Adrenal gland (tissue), 19 donors: Measurements from ENCODE around the gene TMEM229A. TPM values are rescaled to one million over a fixed set of nuclear protein-coding genes. Genes with fewer than 3 reads are reported as not detected.
"Not testable (repeated sequence)": the region's sequence is repeated elsewhere in the genome, so short reads cannot be mapped to it uniquely, and the experiment has no call there.

Experiments used
- DNase-seq, 7 donors: peaks; one replicate each; pipeline ENCODE4 v3.0.0-alpha.2; 2019 to 2020
- H3K27ac ChIP-seq, 5 donors: fragments of 200-600 bp; sonication (generic) in 4 of 5; 1 replicate in 3 of 5; 2 replicates in 2 of 5; pipeline versions ENCODE4 v1.5.1 to v1.8.0; 2016 to 2020; ENCODE audit warnings: mild to moderate bottlenecking in 1 of 5
- H3K27me3 ChIP-seq: fragments of 200-600 bp; 2 replicates; pipeline ENCODE4 v1.8.0; 2021
- H3K36me3 ChIP-seq, 2 donors: fragments of 200-600 bp; replicated peaks in 1 of 2; 1 replicate in 1 of 2; 2 replicates in 1 of 2; pipeline versions ENCODE4 v1.5.1 to v1.8.0; 2018 to 2022
- H3K4me1 ChIP-seq, 2 donors: fragments of 200-600 bp; replicated peaks in 1 of 2; 1 replicate in 1 of 2; 2 replicates in 1 of 2; pipeline versions ENCODE4 v1.5.1 to v1.8.0; 2018 to 2021
- H3K4me3 ChIP-seq, 4 donors: fragments of 200-600 bp; sonication (generic) in 3 of 4; one replicate each; pipeline ENCODE4 v1.5.1; 2016 to 2018
- H3K9me3 ChIP-seq, 3 donors: fragments of 200-600 bp; sonication (generic) in 1 of 3; replicated peaks in 1 of 3; 1 replicate in 2 of 3; 2 replicates in 1 of 3; pipeline versions ENCODE4 v1.5.1 to v1.8.0; 2016 to 2021
- CTCF ChIP-seq, 6 experiments: fragments of 450-650 bp in 4 of 6; fragments of 200-600 bp in 2 of 6; sonication (generic) in 1 of 6; IDR thresholded peaks; 1 replicate in 5 of 6; 2 replicates in 1 of 6; pipeline versions ENCODE4 v1.5.1 to v1.8.0; 2016 to 2021; ENCODE audit warnings: antibody characterized with exemption in 6 of 6, mild to moderate bottlenecking in 2 of 6, moderate library complexity in 1 of 6
- POLR2A ChIP-seq, 2 donors: fragments of 450-650 bp; IDR thresholded peaks; one replicate each; pipeline ENCODE4 v1.6.1; 2017; ENCODE audit warnings: antibody characterized with exemption in 2 of 2, mild to moderate bottlenecking in 2 of 2, moderate library complexity in 1 of 2
- WGBS, 4 donors: extraction: QIAGEN DNeasy Blood & Tissue Kit in 2 of 4; methylation state at CpG; one replicate each; pipeline versions ENCODE4 v1.1.5 to v1.1.7; 2013 to 2017; 5-methylcytosine and 5-hydroxymethylcytosine counted together
- intact Hi-C, 2 donors: fragments of 100-400 bp; cut with DNase I; formaldehyde crosslinking; loops; one replicate each; pipeline versions ENCODE4 v1.14.1 to v1.15.0; 2022 to 2023
- long read RNA-seq, 10 donors: library from polyadenylated mRNA in 3 of 10; unstranded in 2 of 10; stranded (forward) in 1 of 10; transcript quantifications; one replicate each; pipeline ENCODE4 v2.0.0 and lab custom pipeline, GENCODE V29; 2021 to 2026
- polyA plus RNA-seq, 3 donors: library from polyadenylated mRNA; stranded (reverse); fragments of 200-250 nt in 2 of 3; fragments of 350-450 nt in 1 of 3; fragmentation: Illumina TruSeq in 1 of 3; extraction: RNeasy Lipid Tissue Mini Kit (QIAGEN cat#74804) in 1 of 3; gene quantifications; one replicate each; pipeline ENCODE4 v1.2.3, GENCODE V29; 2013 to 2014
- total RNA-seq, 9 donors: library from RNA; depleted of rRNA in 4 of 9; stranded (reverse); fragments of >200 nt in 4 of 9; fragments of 120-200 nt in 1 of 9; fragmentation: NEBNext Ultra II Directional in 1 of 9; extraction: Animal tissue kit (Norgen Biotek cat#: 25700) in 1 of 9; gene quantifications; one replicate each; pipeline versions ENCODE4 v1.1.0 to v1.2.4, GENCODE V29; 2013 to 2023
- donor health status: healthy with polysubstance abuse.
- donor health status: Bipolar disorder and iron deficiency.
- donor health status: DM: yes; HTN: yes; CAD: no.
- donor health status: DM: no; HTN: no; CAD: no.
- donor health status: DM: no; HTN: no; CAD: no.
- donor health status: DM: yes; HTN: yes; CAD: no.

The TMEM229A gene
- 1 to 10 TPM in 7 of 9 donors, under 1 TPM in 2; 0.32 to 7.2 (median 1.9) TPM for total RNA-seq
- 1 to 10 TPM in 2 of 3 donors, under 1 TPM in 1; 0.34 to 2.4 (median 1.4) TPM for polyA plus RNA-seq
- long read RNA-seq, donor 1, partial matches to known transcripts, result 0 of 2 reads
- long read RNA-seq, donor 1, other reads (novel, unspliced or antisense), result 0 of 2 reads
- long read RNA-seq, donor 2, partial matches to known transcripts, result 0 of 1 reads
- long read RNA-seq, donor 2, other reads (novel, unspliced or antisense), result 0 of 1 reads
- long read RNA-seq, donor 3, partial matches to known transcripts, result 0 of 4 reads
- long read RNA-seq, donor 3, other reads (novel, unspliced or antisense), result 0 of 4 reads
- long read RNA-seq, donor 4, result 0 reads
- long read RNA-seq, donor 5, transcript TMEM229A-201 (1 exons, 2,108 nt), result major isoform, 13 of 13 reads
- long read RNA-seq, donor 5, partial matches to known transcripts, result 0 of 13 reads
- long read RNA-seq, donor 5, other reads (novel, unspliced or antisense), result 0 of 13 reads
- long read RNA-seq, donor 6, result 0 reads
- long read RNA-seq, donor 7, partial matches to known transcripts, result 0 of 4 reads
- long read RNA-seq, donor 7, other reads (novel, unspliced or antisense), result 0 of 4 reads
- long read RNA-seq, donor 8, transcript TMEM229A-201 (1 exons, 2,108 nt), result major isoform, 5 of 5 reads
- long read RNA-seq, donor 8, partial matches to known transcripts, result 0 of 5 reads
- long read RNA-seq, donor 8, other reads (novel, unspliced or antisense), result 0 of 5 reads
- long read RNA-seq, donor 9, partial matches to known transcripts, result 0 of 3 reads
- long read RNA-seq, donor 9, other reads (novel, unspliced or antisense), result 0 of 3 reads
- long read RNA-seq, donor 10, partial matches to known transcripts, result 0 of 4 reads
- long read RNA-seq, donor 10, other reads (novel, unspliced or antisense), result 0 of 4 reads

GRCh38 chr7:124032369-124033094 is at the start of gene TMEM229A:
Gene TMEM229A, minus strand, starts transcription at chr7:124033067. Its CDS starts 64 bp downstream, at chr7:124033003.
- intact Hi-C loops, result no loop called here
- H3K4me1 ChIP-seq, result peaks cover 4 to 19% of the 10 kb centered on the region in 2 donors
- DNase-seq, result peak; percentile 37 to 65 (median 51)
- H3K9me3 ChIP-seq, result no peaks in the 10 kb centered on the region
- peak within 1 kb of the TSS in 1 of 5 donors; percentile 8 for H3K27ac ChIP-seq
- H3K4me3 ChIP-seq, result peak within 1 kb of the TSS in 3 of 4 donors; percentile 22 to 51 (median 29)
- WGBS, 4 donors, result 0 to 3% (median 0%) methylated on average over 4 to 87 of the region's 87 CpGs
- TF ChIP-seq POLR2A (IDR thresholded peaks at IDR 0.05) (no peak), CTCF (IDR thresholded peaks at IDR 0.05) (no peak)
- H3K36me3 ChIP-seq, result no peaks in the 10 kb centered on the region
- peaks cover 3% of the 10 kb centered on the region for H3K27me3 ChIP-seq

GRCh38 chr7:124082234-124082633 is 49.4 kb upstream of the TMEM229A start:
- H3K4me3 ChIP-seq, intact Hi-C loops, H3K36me3 ChIP-seq, H3K27me3 ChIP-seq, H3K27ac ChIP-seq, H3K9me3 ChIP-seq, DNase-seq: not testable (repeated sequence)
- peaks cover 9 to 19% of the 10 kb centered on the region in 2 donors for H3K4me1 ChIP-seq
- 90 to 97% (median 96%) methylated on average over 8 of the region's 8 CpGs for WGBS, 4 donors

GRCh38 chr7:124077546-124077945 is 44.7 kb upstream of the TMEM229A start:
- no peaks in the 10 kb centered on the region for H3K27me3 ChIP-seq
- no peak for DNase-seq
- intact Hi-C loops, result no loop called here
- 70 to 94% (median 82%) methylated on average over 3 of the region's 3 CpGs for WGBS, 4 donors
- no peaks in the 10 kb centered on the region for H3K9me3 ChIP-seq
- no peak overlapping the region for H3K4me3 ChIP-seq
- H3K4me1 ChIP-seq, result no peaks in the 10 kb centered on the region
- TF ChIP-seq POLR2A (IDR thresholded peaks at IDR 0.05), result no peak
- TF ChIP-seq CTCF (IDR thresholded peaks at IDR 0.05), result no peak
- no peak overlapping the region for H3K27ac ChIP-seq
- H3K36me3 ChIP-seq, result no peaks in the 10 kb centered on the region

GRCh38 chr7:124076841-124077240 is 44.0 kb upstream of the TMEM229A start:
- no peak overlapping the region for H3K4me3 ChIP-seq
- DNase-seq, result no peak
- no peaks in the 10 kb centered on the region for H3K4me1 ChIP-seq
- H3K36me3 ChIP-seq, result no peaks in the 10 kb centered on the region
- intact Hi-C loops, result no loop called here
- H3K9me3 ChIP-seq, result no peaks in the 10 kb centered on the region
- no peaks in the 10 kb centered on the region for H3K27me3 ChIP-seq
- H3K27ac ChIP-seq, result no peak overlapping the region
- no peak for TF ChIP-seq CTCF (IDR thresholded peaks at IDR 0.05)
- TF ChIP-seq POLR2A (IDR thresholded peaks at IDR 0.05), result no peak
